ENCODE results near the gene USP4.
A peak's percentile ranks its signal among the peaks of the same experiment; 100 is the strongest.

USP4 gene

DNA sequence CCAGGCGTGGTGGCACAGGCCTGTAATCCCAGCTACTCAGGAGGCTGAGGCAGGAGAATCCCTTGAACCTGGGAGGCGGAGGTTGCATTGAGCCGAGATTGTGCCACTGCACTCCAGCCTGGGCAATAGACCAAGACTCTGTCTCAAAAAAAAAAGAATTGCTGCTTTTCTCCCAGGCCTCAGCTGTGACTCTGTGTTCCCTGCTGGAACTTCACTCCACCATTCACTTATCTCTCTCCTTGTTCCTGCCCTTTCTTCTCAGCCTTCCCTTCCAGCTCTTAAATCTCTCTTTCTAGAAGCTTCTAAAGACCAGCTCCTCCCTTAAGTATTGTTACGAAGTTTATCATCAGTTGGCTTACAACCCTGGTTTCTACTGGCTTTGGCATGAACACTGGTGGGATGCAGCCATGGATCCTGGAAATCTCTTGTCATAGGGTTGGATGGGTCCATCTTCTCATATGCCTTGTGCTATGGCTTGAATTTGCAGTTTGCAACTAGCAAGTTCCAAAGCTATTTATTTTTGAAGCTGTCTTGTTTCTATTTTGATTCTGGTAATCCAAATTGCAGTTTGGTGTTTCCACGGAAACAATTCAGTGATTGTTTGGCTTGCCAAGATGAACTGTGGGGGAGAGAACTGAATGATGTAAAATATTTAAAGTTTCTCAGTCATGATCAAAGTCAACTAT, 73.3 kb downstream of the USP4 start:
- Histone ChIP-seq H3K9me3 (ENCODE audit: control insufficient read depth, low read length) (no peaks in the 10 kb centered on the region), H3K27me3 (replicated peaks; ENCODE audit: control insufficient read depth, insufficient read depth, low read length) (no peaks in the 10 kb centered on the region), H3K4me1 (ENCODE audit: control insufficient read depth, insufficient read depth, low read length) (peaks cover 19% of the 10 kb centered on the region), H3K4me3 (ENCODE audit: low read length) (no peak overlapping the region), H3K36me3 (ENCODE audit: control insufficient read depth, insufficient read depth, low read length, severe bottlenecking) (no peaks in the 10 kb centered on the region), H3K9ac (ENCODE audit: low read length) (peak overlapping the region; percentile 51)
- no peak for DNase-seq (ENCODE audit: low read depth)

DNA sequence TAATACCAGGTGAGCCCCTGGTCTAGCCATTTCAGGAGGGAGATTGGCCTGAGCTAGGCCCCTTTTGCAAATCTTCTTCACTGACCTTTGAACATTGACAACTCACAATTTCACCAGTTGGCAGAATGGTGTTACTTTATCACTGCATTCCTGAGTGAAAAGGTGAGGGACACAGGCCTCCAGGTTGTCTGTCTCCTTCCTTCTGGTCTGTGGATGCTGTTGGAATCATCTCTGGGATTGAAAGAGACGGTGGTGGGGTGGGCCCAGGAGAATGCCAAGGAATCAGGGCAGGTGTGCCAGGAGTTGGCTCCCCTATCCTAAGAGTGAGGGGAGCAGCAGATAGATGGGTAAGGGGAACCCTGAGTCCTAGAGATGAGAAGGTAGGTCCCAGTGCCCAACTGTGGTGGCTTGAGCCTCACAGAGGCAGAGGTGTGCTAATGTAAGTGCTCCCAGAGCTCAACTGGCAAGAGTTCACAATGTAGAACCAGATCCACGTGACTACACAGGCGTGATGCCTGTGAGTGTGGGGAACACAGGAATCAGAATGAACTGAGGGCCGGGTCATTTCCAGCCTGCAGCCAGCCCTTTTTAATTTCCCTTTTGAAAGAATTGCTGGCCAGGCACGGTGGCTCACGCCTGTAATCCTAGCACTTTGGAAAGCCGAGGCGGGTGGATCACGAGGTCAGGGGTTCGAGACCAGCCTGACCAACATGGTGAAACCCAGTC, 74.0 kb downstream of the USP4 start:
- H3K4me1 ChIP-seq (ENCODE audit: control insufficient read depth, insufficient read depth, low read length): peaks cover 26% of the 10 kb centered on the region
- no peak overlapping the region for H3K4me3 ChIP-seq (ENCODE audit: low read length)
- H3K9ac ChIP-seq (ENCODE audit: low read length): no peak overlapping the region
- H3K36me3 ChIP-seq (ENCODE audit: control insufficient read depth, insufficient read depth, low read length, severe bottlenecking): no peaks in the 10 kb centered on the region
- no peaks in the 10 kb centered on the region for H3K9me3 ChIP-seq (ENCODE audit: control insufficient read depth, low read length)
- no peak for DNase-seq (ENCODE audit: low read depth)
- no peaks in the 10 kb centered on the region for H3K27me3 ChIP-seq (replicated peaks; ENCODE audit: control insufficient read depth, insufficient read depth, low read length)

DNA sequence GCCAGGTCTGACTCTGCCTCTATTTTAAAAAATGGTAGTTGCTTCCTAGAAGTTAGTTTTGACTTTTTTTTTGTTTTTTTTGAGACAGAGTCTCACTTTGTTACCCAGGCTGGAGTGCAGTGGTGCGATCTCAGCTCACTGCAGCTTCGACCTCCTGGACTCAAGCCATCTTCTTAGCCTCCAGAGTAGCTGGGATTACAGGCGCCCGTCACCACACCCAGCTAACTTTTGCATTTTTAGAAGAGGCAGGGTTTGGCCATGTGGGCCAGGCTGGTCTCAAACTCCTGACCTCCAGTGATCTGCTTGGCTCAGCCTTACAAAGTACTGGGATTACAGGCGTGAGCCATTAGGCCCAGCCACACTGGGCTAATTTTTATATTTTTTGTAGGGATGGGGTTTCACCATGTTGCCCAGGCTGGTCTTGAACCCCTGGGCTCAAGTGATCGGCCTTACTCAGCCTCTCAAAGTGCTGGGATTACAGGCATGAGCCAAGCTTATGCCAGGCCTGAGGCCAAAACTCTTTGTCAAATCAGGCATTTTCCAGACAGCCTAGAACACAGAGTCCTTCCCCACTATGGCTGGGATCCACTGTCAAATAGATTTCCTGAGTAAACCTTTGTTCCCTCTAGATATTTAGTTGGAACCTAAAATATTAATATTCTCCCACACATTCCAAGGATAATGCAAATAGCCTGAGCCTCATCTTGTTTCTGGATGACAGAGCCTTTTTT, 76.5 kb downstream of the USP4 start:
- no peak for DNase-seq (ENCODE audit: low read depth)
- peaks cover 33% of the 10 kb centered on the region for H3K4me1 ChIP-seq (ENCODE audit: control insufficient read depth, insufficient read depth, low read length)
- no peaks in the 10 kb centered on the region for H3K9me3 ChIP-seq (ENCODE audit: control insufficient read depth, low read length)
- peak overlapping the region; percentile 42 for H3K9ac ChIP-seq (ENCODE audit: low read length)
- no peak overlapping the region for H3K4me3 ChIP-seq (ENCODE audit: low read length)
- no peaks in the 10 kb centered on the region for H3K36me3 ChIP-seq (ENCODE audit: control insufficient read depth, insufficient read depth, low read length, severe bottlenecking)
- no peaks in the 10 kb centered on the region for H3K27me3 ChIP-seq (replicated peaks; ENCODE audit: control insufficient read depth, insufficient read depth, low read length)

DNA sequence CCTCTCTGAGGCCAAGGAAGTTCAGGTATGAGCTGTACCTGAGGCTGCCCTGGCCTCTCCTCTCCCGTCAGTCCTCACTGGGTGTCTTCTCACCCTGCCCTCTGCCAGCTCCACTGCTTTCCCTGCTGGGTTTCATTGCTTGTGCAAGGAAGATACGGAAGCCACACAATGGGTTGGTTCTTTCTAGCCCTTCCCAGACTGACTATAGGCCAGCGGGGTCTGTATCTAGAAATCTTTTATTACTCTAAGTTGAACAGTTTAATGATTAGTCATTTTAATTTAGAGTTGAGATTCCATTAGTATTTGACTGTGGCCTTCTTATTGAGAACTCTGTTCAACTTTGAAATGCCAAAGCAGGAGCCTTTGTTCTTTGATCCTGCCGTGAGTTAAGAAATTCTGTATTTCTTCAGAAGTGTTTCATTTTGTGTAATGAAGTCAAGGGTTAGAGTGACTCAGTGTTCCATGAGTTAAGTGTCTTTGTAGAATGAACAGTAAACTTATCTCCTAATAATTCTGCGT, 79.0 kb downstream of the USP4 start:
- Histone ChIP-seq H3K9me3 (ENCODE audit: control insufficient read depth, low read length) (no peaks in the 10 kb centered on the region), H3K36me3 (ENCODE audit: control insufficient read depth, insufficient read depth, low read length, severe bottlenecking) (no peaks in the 10 kb centered on the region), H3K4me3 (ENCODE audit: low read length) (no peak overlapping the region), H3K9ac (ENCODE audit: low read length) (peak overlapping the region; percentile 68), H3K27me3 (replicated peaks; ENCODE audit: control insufficient read depth, insufficient read depth, low read length) (no peaks in the 10 kb centered on the region), H3K4me1 (ENCODE audit: control insufficient read depth, insufficient read depth, low read length) (peaks cover 31% of the 10 kb centered on the region)
- no peak for DNase-seq (ENCODE audit: low read depth)

DNA sequence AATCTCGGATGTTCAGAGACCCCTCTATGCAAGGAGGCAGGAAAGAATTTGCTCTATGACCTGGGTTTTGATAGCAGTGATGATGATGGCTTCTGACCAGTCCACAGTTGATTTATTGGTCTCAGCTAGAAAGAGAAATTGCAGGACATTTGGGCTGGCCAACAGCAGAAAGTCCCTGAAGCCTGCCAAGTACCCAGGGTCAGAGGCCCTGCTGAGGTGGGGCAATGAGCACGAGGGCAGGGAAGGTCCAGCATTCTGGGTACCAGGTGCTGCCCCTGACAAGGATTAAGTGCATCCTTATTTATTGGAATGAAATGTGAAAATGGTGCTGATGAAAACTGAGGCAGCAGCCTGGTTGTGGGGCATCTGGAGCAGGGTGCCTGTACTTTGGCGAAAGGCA, 82.7 kb downstream of the USP4 start:
- peaks cover 31% of the 10 kb centered on the region for H3K4me1 ChIP-seq (ENCODE audit: control insufficient read depth, insufficient read depth, low read length)
- no peaks in the 10 kb centered on the region for H3K9me3 ChIP-seq (ENCODE audit: control insufficient read depth, low read length)
- no peaks in the 10 kb centered on the region for H3K27me3 ChIP-seq (replicated peaks; ENCODE audit: control insufficient read depth, insufficient read depth, low read length)
- H3K9ac ChIP-seq (ENCODE audit: low read length): no peak overlapping the region
- DNase-seq (ENCODE audit: low read depth): no peak
- H3K36me3 ChIP-seq (ENCODE audit: control insufficient read depth, insufficient read depth, low read length, severe bottlenecking): peaks cover 3% of the 10 kb centered on the region
- H3K4me3 ChIP-seq (ENCODE audit: low read length): no peak overlapping the region

DNA sequence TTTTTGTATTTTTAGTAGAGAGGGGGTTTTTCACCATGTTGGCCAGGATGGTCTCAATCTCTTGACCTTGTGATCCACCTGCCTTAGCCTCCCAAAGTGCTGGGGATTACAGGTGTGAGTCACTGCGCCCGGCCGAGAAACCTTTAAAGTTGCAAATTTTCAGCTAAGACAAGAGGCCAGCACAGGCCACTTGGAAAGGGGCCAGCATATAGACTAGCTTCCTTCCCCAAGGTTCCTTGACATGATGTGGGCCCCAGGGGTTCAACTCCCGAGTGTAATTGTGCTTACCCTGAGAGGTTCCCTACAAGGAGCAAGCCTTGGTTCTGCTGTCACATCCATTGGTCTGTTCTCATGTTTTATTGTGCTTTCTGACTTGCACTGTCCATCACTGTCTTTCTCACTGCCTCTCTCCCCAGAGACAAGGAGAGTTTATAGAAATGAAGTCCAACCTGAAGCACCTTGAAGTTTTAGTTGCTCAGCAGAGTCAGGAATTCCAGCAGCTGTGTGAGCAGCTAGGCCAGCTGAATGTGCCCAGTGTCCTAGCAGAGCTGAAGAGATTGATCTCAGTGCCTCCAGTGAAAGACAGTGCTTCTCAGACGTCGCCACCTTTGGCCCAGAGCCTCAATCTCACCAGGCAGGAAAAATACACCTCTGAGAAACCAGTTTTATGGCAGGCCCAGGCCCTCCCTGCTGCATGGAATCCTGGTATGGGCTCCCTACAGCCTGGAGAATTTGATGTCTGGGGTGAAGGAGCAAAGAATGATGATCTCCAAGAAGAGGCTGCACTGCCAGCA, 83.9 kb downstream of the USP4 start:
- no peak overlapping the region for H3K9ac ChIP-seq (ENCODE audit: low read length)
- H3K4me3 ChIP-seq (ENCODE audit: low read length): no peak overlapping the region
- no peaks in the 10 kb centered on the region for H3K9me3 ChIP-seq (ENCODE audit: control insufficient read depth, low read length)
- H3K27me3 ChIP-seq (replicated peaks; ENCODE audit: control insufficient read depth, insufficient read depth, low read length): no peaks in the 10 kb centered on the region
- H3K36me3 ChIP-seq (ENCODE audit: control insufficient read depth, insufficient read depth, low read length, severe bottlenecking): peaks cover 3% of the 10 kb centered on the region
- DNase-seq (ENCODE audit: low read depth): no peak
- peaks cover 23% of the 10 kb centered on the region for H3K4me1 ChIP-seq (ENCODE audit: control insufficient read depth, insufficient read depth, low read length)

DNA sequence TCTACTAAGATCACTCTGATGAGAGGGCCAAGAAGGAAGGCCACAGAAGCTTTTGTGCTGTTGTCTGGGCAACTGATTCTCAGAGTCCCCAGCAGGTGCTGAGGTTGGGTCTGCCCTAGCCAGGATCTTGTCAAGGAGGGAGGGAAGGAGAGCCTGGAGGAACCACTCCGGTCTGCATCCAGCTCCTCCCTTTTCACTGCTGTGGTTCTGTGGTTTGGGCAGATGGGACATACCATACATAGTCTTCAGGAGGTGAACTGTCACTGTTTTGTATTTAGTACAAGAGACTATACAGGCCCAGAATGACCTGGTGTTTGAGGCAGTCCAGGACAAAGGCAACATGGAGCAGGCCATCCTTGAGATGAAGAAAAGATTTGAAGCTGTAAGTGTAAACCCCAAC, 84.7 kb downstream of the USP4 start:
- Histone ChIP-seq H3K9ac (ENCODE audit: low read length) (no peak overlapping the region), H3K4me1 (ENCODE audit: control insufficient read depth, insufficient read depth, low read length) (peaks cover 15% of the 10 kb centered on the region), H3K9me3 (ENCODE audit: control insufficient read depth, low read length) (no peaks in the 10 kb centered on the region), H3K36me3 (ENCODE audit: control insufficient read depth, insufficient read depth, low read length, severe bottlenecking) (peaks cover 3% of the 10 kb centered on the region), H3K4me3 (ENCODE audit: low read length) (no peak overlapping the region), H3K27me3 (replicated peaks; ENCODE audit: control insufficient read depth, insufficient read depth, low read length) (no peaks in the 10 kb centered on the region)
- DNase-seq (ENCODE audit: low read depth): no peak

DNA sequence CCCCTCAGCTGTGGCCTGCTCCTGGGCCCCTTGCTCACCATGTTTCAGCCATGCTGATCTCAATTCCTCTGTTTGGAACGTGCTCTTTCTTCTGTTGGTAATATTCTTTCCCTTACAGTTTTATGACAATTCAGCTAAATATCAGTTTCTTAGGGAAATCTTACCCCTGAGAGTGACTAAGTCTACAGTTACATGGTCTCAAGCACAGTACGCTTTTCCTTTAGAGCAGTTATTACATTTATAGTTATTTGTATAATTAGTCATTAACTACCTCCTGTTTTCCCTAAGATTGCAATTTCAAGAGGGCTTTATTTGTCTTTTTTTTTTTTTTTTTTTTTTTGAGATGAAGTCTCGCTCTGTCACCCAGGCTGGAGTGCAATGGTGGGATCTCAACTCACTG, 86.3 kb downstream of the USP4 start:
- no peaks in the 10 kb centered on the region for H3K9me3 ChIP-seq (ENCODE audit: control insufficient read depth, low read length)
- H3K27me3 ChIP-seq (replicated peaks; ENCODE audit: control insufficient read depth, insufficient read depth, low read length): no peaks in the 10 kb centered on the region
- H3K4me3 ChIP-seq (ENCODE audit: low read length): no peak overlapping the region
- H3K9ac ChIP-seq (ENCODE audit: low read length): no peak overlapping the region
- H3K4me1 ChIP-seq (ENCODE audit: control insufficient read depth, insufficient read depth, low read length): peaks cover 27% of the 10 kb centered on the region
- DNase-seq (ENCODE audit: low read depth): no peak
- H3K36me3 ChIP-seq (ENCODE audit: control insufficient read depth, insufficient read depth, low read length, severe bottlenecking): peaks cover 3% of the 10 kb centered on the region

DNA sequence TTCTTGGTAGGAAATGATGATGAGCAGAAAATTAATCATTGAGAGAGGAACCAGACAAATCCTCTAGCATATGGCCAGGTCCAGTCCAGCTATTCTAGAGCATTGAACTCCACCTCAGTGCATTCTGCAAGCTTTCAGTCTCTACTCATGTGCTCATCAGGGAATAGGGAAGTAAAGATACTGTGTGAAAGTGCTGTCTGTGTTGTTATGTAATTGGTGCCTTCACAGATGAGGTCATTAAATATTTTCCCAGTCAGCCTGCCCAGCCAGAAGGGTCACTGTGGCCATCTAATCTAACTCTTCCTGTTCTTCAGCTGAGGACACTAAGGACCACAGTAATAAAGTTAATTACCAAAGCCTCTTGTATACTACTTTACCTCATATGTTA, 91.0 kb downstream of the USP4 start:
- H3K4me3 ChIP-seq (ENCODE audit: low read length): no peak overlapping the region
- H3K27me3 ChIP-seq (replicated peaks; ENCODE audit: control insufficient read depth, insufficient read depth, low read length): no peaks in the 10 kb centered on the region
- no peak for DNase-seq (ENCODE audit: low read depth)

DNA sequence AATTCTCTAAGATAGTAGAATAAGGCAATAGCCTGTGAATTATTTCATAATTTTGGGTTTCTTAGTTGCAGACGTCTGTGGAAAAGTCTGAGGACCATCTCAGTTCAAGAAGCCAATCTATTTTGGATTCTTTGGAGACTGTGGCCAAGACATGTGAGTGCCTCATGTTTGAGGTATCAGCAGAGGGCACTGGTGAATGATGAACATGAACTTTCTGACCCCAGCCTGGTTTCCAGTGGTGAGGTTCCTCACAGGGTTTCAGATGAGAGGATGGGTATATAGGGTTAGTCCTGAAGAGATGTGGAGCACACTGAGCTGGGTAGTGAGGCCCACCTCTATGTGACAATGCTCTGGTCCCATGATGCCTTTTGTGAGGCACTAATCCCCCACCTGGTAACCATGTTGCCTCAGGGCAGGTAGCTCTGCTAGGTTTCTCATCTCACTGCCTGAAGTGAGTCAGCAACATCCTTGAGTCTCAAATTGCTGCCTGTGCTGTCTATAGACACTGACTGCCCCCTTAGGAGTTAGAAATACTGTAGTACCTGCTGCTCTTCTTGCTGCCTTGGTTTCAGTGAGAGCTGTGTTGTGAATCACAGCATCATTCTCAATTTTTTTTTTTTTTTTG, 95.2 kb downstream of the USP4 start:
- H3K9me3 ChIP-seq (ENCODE audit: control insufficient read depth, low read length): no peaks in the 10 kb centered on the region
- peaks cover 29% of the 10 kb centered on the region for H3K4me1 ChIP-seq (ENCODE audit: control insufficient read depth, insufficient read depth, low read length)
- H3K27me3 ChIP-seq (replicated peaks; ENCODE audit: control insufficient read depth, insufficient read depth, low read length): no peaks in the 10 kb centered on the region
- no peak for DNase-seq (ENCODE audit: low read depth)
- H3K36me3 ChIP-seq (ENCODE audit: control insufficient read depth, insufficient read depth, low read length, severe bottlenecking): peaks cover 18% of the 10 kb centered on the region
- H3K4me3 ChIP-seq (ENCODE audit: low read length): no peak overlapping the region
- H3K9ac ChIP-seq (ENCODE audit: low read length): no peak overlapping the region

More for the DNA sequence above, 91.0 kb downstream of the USP4 start:
- Histone ChIP-seq H3K9ac (ENCODE audit: low read length) (peak overlapping the region; percentile 56), H3K9me3 (ENCODE audit: control insufficient read depth, low read length) (no peaks in the 10 kb centered on the region), H3K4me1 (ENCODE audit: control insufficient read depth, insufficient read depth, low read length) (peaks cover 24% of the 10 kb centered on the region), H3K36me3 (ENCODE audit: control insufficient read depth, insufficient read depth, low read length, severe bottlenecking) (peaks cover 4% of the 10 kb centered on the region)

All from adipocyte (in vitro differentiated cells).